HepG2 (cell line): ENCODE results near the gene RUVBL2. TPM values are rescaled to one million over a fixed set of nuclear protein-coding genes. Genes with fewer than 3 reads are reported as not detected.

Experiments used
- MED1 ChIP-seq: sonication (generic); formaldehyde crosslinking; IDR thresholded peaks from 2 replicates; pipeline ENCODE4 v1.4.0; 2020; ENCODE audit warnings: missing genetic modification reagents
- TP53 ChIP-seq: sonication (generic); formaldehyde crosslinking; conservative IDR thresholded peaks from 2 replicates; pipeline ENCODE4 v1.4.0; 2020; ENCODE audit warnings: missing genetic modification reagents
- ZNF512B ChIP-seq: sonication (generic); formaldehyde crosslinking; IDR thresholded peaks from 2 replicates; pipeline ENCODE4 v1.5.1; 2020; ENCODE audit warnings: missing genetic modification reagents, mild to moderate bottlenecking, borderline replicate concordance
- ZNF609 ChIP-seq: sonication (generic); formaldehyde crosslinking; IDR thresholded peaks from 2 replicates; pipeline ENCODE4 v1.4.0; 2020; ENCODE audit warnings: mild to moderate bottlenecking, missing genetic modification reagents, borderline replicate concordance
- polyA plus RNA-seq, 8 experiments: library from polyadenylated mRNA; depleted of rRNA in 3 of 8; stranded (reverse) in 7 of 8; unstranded in 1 of 8; fragments of >200 nt; fragmentation: Illumina TruSeq in 4 of 8; extraction: Trizol in 4 of 8; gene quantifications; 2 replicates each; pipeline versions ENCODE4 v1.2.1 to v1.2.3, GENCODE V29; 2011 to 2016; ENCODE audit warnings: low read depth in 4 of 8, missing spikeins in 1 of 8, mixed read lengths in 1 of 8; ENCODE audit not compliant: insufficient read depth in 1 of 8
- total RNA-seq, 5 experiments: library from RNA; depleted of rRNA; stranded (reverse); fragments of >200 nt; fragmentation: Illumina TruSeq; extraction: Trizol; gene quantifications; 2 replicates each; pipeline ENCODE4 v1.2.3, GENCODE V29; 2016; ENCODE audit warnings: low read depth in 1 of 5
- TF ChIP-seq, protein P1 (sequence below): sonication (generic); formaldehyde crosslinking; IDR thresholded peaks from 2 replicates; pipeline ENCODE4 v1.5.1; 2020; ENCODE audit warnings: mild to moderate bottlenecking, missing genetic modification reagents, moderate library complexity

RUVBL2 gene
- total and polyA plus RNA-seq, 2 of the 13 experiments (the other 11 are each of a cell fraction or from before 2014, with no cell fraction given): 120 to 122 TPM

GRCh38 chr19:48962029-48962848 lies 31.4 kb upstream of the RUVBL2 start (continued):
- TF ChIP-seq ZNF609 (CRISPR knock-in tag): peak; percentile 66
- TF ChIP-seq ZNF512B (CRISPR knock-in tag): peak; percentile 96; the same call in 1 of the 2 replicates
- no peak; the same call in 1 of the 2 replicates for TF ChIP-seq TP53 (CRISPR knock-in tag)
- TF ChIP-seq MED1: peak; percentile 93
- TF ChIP-seq, protein P1, sequence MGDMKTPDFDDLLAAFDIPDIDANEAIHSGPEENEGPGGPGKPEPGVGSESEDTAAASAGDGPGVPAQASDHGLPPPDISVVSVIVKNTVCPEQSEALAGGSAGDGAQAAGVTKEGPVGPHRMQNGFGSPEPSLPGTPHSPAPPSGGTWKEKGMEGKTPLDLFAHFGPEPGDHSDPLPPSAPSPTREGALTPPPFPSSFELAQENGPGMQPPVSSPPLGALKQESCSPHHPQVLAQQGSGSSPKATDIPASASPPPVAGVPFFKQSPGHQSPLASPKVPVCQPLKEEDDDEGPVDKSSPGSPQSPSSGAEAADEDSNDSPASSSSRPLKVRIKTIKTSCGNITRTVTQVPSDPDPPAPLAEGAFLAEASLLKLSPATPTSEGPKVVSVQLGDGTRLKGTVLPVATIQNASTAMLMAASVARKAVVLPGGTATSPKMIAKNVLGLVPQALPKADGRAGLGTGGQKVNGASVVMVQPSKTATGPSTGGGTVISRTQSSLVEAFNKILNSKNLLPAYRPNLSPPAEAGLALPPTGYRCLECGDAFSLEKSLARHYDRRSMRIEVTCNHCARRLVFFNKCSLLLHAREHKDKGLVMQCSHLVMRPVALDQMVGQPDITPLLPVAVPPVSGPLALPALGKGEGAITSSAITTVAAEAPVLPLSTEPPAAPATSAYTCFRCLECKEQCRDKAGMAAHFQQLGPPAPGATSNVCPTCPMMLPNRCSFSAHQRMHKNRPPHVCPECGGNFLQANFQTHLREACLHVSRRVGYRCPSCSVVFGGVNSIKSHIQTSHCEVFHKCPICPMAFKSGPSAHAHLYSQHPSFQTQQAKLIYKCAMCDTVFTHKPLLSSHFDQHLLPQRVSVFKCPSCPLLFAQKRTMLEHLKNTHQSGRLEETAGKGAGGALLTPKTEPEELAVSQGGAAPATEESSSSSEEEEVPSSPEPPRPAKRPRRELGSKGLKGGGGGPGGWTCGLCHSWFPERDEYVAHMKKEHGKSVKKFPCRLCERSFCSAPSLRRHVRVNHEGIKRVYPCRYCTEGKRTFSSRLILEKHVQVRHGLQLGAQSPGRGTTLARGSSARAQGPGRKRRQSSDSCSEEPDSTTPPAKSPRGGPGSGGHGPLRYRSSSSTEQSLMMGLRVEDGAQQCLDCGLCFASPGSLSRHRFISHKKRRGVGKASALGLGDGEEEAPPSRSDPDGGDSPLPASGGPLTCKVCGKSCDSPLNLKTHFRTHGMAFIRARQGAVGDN (CRISPR knock-in tag): peak; percentile 94
